Neural progenitor cell (in vitro differentiated cells): ENCODE results near the gene PPP2R2C.

Source experiments
- EZH2 ChIP-seq: fragments of 200-600 bp; sonication (generic); IDR thresholded peaks from 2 replicates; pipeline ENCODE4 v1.6.1; 2017; ENCODE audit warnings: antibody characterized with exemption, mild to moderate bottlenecking, moderate library complexity
- TF ChIP-seq, protein P1 (sequence below): fragments of 200-600 bp; sonication (generic); IDR thresholded peaks from 2 replicates; pipeline ENCODE4 v1.5.1; 2017; ENCODE audit warnings: antibody characterized with exemption, mild to moderate bottlenecking

DNA sequence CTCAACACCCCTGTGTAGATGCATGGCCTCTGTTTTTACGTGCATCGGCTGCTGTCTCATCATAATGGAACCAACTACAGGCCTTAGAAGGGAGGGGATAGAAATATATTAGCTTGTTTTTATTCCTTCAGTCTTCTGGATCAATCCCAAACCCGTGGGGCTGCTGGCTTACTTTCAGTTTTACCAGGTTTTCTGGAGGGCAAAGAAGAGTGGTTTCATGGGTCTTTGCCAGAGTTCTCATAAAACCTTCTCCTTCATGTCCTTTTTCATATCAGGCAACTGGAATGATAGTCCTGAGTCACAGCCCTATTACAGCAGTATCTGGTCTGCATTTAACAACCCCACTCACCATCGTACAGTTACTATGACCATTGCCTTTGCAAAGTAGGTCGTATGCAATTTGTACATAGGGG lies 34.6 kb downstream of the PPP2R2C start:
- TF ChIP-seq, protein P1, sequence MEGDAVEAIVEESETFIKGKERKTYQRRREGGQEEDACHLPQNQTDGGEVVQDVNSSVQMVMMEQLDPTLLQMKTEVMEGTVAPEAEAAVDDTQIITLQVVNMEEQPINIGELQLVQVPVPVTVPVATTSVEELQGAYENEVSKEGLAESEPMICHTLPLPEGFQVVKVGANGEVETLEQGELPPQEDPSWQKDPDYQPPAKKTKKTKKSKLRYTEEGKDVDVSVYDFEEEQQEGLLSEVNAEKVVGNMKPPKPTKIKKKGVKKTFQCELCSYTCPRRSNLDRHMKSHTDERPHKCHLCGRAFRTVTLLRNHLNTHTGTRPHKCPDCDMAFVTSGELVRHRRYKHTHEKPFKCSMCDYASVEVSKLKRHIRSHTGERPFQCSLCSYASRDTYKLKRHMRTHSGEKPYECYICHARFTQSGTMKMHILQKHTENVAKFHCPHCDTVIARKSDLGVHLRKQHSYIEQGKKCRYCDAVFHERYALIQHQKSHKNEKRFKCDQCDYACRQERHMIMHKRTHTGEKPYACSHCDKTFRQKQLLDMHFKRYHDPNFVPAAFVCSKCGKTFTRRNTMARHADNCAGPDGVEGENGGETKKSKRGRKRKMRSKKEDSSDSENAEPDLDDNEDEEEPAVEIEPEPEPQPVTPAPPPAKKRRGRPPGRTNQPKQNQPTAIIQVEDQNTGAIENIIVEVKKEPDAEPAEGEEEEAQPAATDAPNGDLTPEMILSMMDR: no peak
- TF ChIP-seq EZH2: no peak
